Nephron progenitor cell (in vitro differentiated cells): ENCODE measurements around the gene GPR158.

ENCODE experiments used
- DNase-seq: peaks from one replicate; pipeline ENCODE4 v3.0.0; 2021
- H3K27ac Mint-ChIP-seq: 2 replicates; pipeline ENCODE4 v1.8.0; 2021; ENCODE audit warnings: mild to moderate bottlenecking, moderate library complexity, mixed read lengths
- H3K27me3 Mint-ChIP-seq: 2 replicates; pipeline ENCODE4 v1.8.0; 2021; ENCODE audit warnings: mild to moderate bottlenecking, low read depth, mixed read lengths; ENCODE audit not compliant: poor library complexity
- H3K36me3 Mint-ChIP-seq: 2 replicates; pipeline ENCODE4 v1.8.0; 2021; ENCODE audit warnings: low read depth, mixed read lengths
- H3K4me1 Mint-ChIP-seq: 2 replicates; pipeline ENCODE4 v1.8.0; 2021; ENCODE audit warnings: mixed read lengths
- H3K4me3 Mint-ChIP-seq: 2 replicates; pipeline ENCODE4 v1.8.0; 2021; ENCODE audit warnings: mild to moderate bottlenecking, moderate library complexity, mixed read lengths
- H3K9me3 Mint-ChIP-seq: 2 replicates; pipeline ENCODE4 v1.8.0; 2021; ENCODE audit warnings: mild to moderate bottlenecking, moderate library complexity, mixed read lengths
- TF ChIP-seq, protein P1 (sequence below): fragments of 200-600 bp; sonication (generic); IDR thresholded peaks from 2 replicates; pipeline ENCODE4 v1.5.0; 2021; ENCODE audit warnings: antibody characterized with exemption

Gene GPR158

GRCh38 chr10:25522294-25522693 lies 347.5 kb downstream of the GPR158 start:
- DNase-seq, result no peak
- H3K9me3 Mint-ChIP-seq, result peaks cover 25% of the 10 kb centered on the region
- H3K4me1 Mint-ChIP-seq, result no peaks in the 10 kb centered on the region
- no peak overlapping the region for H3K27ac Mint-ChIP-seq
- H3K36me3 Mint-ChIP-seq, result peaks cover 6% of the 10 kb centered on the region
- H3K4me3 Mint-ChIP-seq, result no peak overlapping the region
- TF ChIP-seq, protein P1, sequence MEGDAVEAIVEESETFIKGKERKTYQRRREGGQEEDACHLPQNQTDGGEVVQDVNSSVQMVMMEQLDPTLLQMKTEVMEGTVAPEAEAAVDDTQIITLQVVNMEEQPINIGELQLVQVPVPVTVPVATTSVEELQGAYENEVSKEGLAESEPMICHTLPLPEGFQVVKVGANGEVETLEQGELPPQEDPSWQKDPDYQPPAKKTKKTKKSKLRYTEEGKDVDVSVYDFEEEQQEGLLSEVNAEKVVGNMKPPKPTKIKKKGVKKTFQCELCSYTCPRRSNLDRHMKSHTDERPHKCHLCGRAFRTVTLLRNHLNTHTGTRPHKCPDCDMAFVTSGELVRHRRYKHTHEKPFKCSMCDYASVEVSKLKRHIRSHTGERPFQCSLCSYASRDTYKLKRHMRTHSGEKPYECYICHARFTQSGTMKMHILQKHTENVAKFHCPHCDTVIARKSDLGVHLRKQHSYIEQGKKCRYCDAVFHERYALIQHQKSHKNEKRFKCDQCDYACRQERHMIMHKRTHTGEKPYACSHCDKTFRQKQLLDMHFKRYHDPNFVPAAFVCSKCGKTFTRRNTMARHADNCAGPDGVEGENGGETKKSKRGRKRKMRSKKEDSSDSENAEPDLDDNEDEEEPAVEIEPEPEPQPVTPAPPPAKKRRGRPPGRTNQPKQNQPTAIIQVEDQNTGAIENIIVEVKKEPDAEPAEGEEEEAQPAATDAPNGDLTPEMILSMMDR, result no peak
- no peaks in the 10 kb centered on the region for H3K27me3 Mint-ChIP-seq

- H3K36me3 Mint-ChIP-seq, result peaks cover 6% of the 10 kb centered on the region
- TF ChIP-seq, protein P1, result no peak
- no peaks in the 10 kb centered on the region for H3K27me3 Mint-ChIP-seq
- H3K27ac Mint-ChIP-seq, result no peak overlapping the region
- H3K9me3 Mint-ChIP-seq, result peaks cover 25% of the 10 kb centered on the region
- H3K4me1 Mint-ChIP-seq, result no peaks in the 10 kb centered on the region
- no peak for DNase-seq
- H3K4me3 Mint-ChIP-seq, result no peak overlapping the region
Observed at GRCh38 chr10:25522946-25523608, 348.3 kb downstream of the GPR158 start.

- Mint-ChIP-seq H3K9me3 (no peaks in the 10 kb centered on the region), H3K4me3 (no peak overlapping the region), H3K27ac (peak overlapping the region; percentile 58), H3K36me3 (no peaks in the 10 kb centered on the region), H3K4me1 (peaks cover 29% of the 10 kb centered on the region), H3K27me3 (peaks cover 6% of the 10 kb centered on the region)
- no peak for DNase-seq
- TF ChIP-seq, protein P1, result no peak
Observed at GRCh38 chr10:25530306-25530705, 355.5 kb downstream of the GPR158 start.

GRCh38 chr10:25531457-25532061 lies 356.8 kb downstream of the GPR158 start:
- TF ChIP-seq, protein P1, result no peak
- H3K4me3 Mint-ChIP-seq, result no peak overlapping the region
- DNase-seq, result no peak
- no peaks in the 10 kb centered on the region for H3K36me3 Mint-ChIP-seq
- peaks cover 29% of the 10 kb centered on the region for H3K4me1 Mint-ChIP-seq
- H3K27me3 Mint-ChIP-seq, result peaks cover 6% of the 10 kb centered on the region
- H3K27ac Mint-ChIP-seq, result peak overlapping the region; percentile 7
- H3K9me3 Mint-ChIP-seq, result no peaks in the 10 kb centered on the region

- Mint-ChIP-seq H3K9me3 (no peaks in the 10 kb centered on the region), H3K36me3 (no peaks in the 10 kb centered on the region), H3K27me3 (peaks cover 6% of the 10 kb centered on the region), H3K27ac (no peak overlapping the region), H3K4me1 (peaks cover 29% of the 10 kb centered on the region), H3K4me3 (no peak overlapping the region)
- TF ChIP-seq, protein P1, result no peak
- DNase-seq, result no peak
Observed at GRCh38 chr10:25532213-25532612, 357.4 kb downstream of the GPR158 start.

DNA sequence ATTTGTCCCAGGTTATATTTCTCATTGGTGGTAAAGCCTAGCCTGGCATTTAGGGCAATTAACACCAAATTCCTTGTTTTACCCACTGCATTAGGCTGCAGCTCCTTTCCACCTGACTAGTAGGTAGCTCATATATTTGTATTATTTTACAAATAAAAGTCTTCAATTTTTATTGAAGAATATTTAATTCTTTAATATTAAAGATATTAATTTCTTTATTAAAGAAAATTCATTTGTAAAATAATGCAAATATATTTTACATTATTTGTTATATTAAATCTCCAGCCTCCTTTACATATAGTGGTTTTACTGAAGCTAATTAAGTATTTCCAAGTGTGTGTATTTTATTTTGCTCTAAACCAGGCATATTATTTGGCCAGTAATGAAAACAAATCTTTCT lies 361.2 kb downstream of the GPR158 start:
- no peaks in the 10 kb centered on the region for H3K36me3 Mint-ChIP-seq
- TF ChIP-seq, protein P1, result no peak
- H3K27me3 Mint-ChIP-seq, result peaks cover 6% of the 10 kb centered on the region
- H3K9me3 Mint-ChIP-seq, result no peaks in the 10 kb centered on the region
- peaks cover 16% of the 10 kb centered on the region for H3K4me1 Mint-ChIP-seq
- DNase-seq, result no peak
- H3K27ac Mint-ChIP-seq, result no peak overlapping the region
- H3K4me3 Mint-ChIP-seq, result no peak overlapping the region
